Activated CD4-positive, alpha-beta T cell treated with anti-CD3 and anti-CD28 coated beads, Interleukin-2, amount 10 ng/mL, durations not matched to agents 24 days and 14 days (primary cell): ENCODE data around the gene SPCS2. TPM values are rescaled to one million over a fixed set of nuclear protein-coding genes. Genes with fewer than 3 reads are reported as not detected.

Experiments used
- DNase-seq: peaks from one replicate; pipeline ENCODE4 v3.0.0; 2022
- H3K27ac Mint-ChIP-seq: one replicate; pipeline ENCODE4 v1.8.0; 2022; ENCODE audit warnings: mild to moderate bottlenecking, mixed read lengths
- H3K27me3 Mint-ChIP-seq: one replicate; pipeline ENCODE4 v1.8.0; 2022; ENCODE audit warnings: mixed read lengths
- H3K36me3 Mint-ChIP-seq: one replicate; pipeline ENCODE4 v1.8.0; 2022; ENCODE audit warnings: low read depth, mild to moderate bottlenecking, mixed read lengths
- H3K4me1 Mint-ChIP-seq: one replicate; pipeline ENCODE4 v1.8.0; 2021; ENCODE audit warnings: mixed read lengths
- H3K4me3 Mint-ChIP-seq: one replicate; pipeline ENCODE4 v1.8.0; 2022; ENCODE audit warnings: mild to moderate bottlenecking, moderate library complexity, mixed read lengths
- H3K9me3 Mint-ChIP-seq: one replicate; pipeline ENCODE4 v1.8.0; 2021; ENCODE audit warnings: mixed read lengths
- intact Hi-C: fragments of 100-400 bp; cut with micrococcal nuclease; formaldehyde crosslinking; loops from one replicate; pipeline ENCODE4 v1.15.1; 2023
- total RNA-seq: library from RNA; stranded (reverse); gene quantifications from 2 replicates; pipeline ENCODE4 v1.2.3, GENCODE V29; 2022

The SPCS2 gene
- total RNA-seq, 1 donor from 2014 or later: 154 TPM

DNA sequence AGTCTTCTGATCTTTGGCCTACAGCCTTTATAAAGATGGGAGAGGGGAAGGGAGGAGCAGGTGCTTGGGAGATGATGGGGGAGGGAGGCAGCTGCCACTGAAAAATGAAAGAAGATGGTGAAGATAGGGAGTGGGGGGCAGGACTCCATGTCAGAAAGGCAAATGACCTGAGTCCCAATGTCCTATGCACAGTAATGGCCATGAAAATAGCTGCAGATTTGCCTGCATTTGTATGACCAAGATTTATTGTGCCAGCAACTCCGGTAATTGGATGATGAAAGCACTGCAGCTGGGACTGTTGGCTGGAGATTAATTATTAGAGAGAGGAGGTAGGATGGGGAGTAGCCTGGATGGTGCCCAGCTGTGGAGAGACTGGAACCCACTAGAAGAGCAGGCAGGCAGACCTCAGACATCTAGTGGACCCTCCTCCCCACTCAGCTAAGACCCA is 75.7 kb downstream of the SPCS2 start:
- H3K9me3 Mint-ChIP-seq: no peaks in the 10 kb centered on the region
- no peak for DNase-seq
- H3K36me3 Mint-ChIP-seq: no peaks in the 10 kb centered on the region
- no peak overlapping the region for H3K27ac Mint-ChIP-seq
- peaks cover 2% of the 10 kb centered on the region for H3K4me1 Mint-ChIP-seq
- intact Hi-C loops: loop anchor here (5.0 kb wide), 1 partner anchor 118 kb away; no protein-coding TSS in a partner anchor
- H3K27me3 Mint-ChIP-seq: no peaks in the 10 kb centered on the region
- H3K4me3 Mint-ChIP-seq: no peak overlapping the region

DNA sequence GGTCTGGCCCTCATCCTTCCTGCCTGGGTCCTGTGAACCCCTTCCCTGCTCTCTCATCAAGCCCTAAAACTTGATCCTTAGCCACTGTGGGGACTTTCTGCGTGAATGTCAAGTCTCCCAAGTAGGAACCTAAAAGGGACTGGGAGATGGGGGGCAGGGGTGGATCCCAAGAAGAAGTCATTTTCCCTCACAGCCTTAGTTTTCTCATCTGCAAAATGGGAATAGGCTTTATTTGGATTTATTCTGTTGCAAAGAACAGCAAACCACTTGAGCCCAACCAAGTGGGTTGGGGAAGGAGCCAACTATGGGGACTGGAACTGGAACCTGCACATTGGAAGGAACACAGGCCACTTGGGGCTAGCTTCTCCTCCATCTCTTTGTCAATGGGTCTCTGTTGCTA is 76.5 kb downstream of the SPCS2 start:
- DNase-seq: no peak
- no peaks in the 10 kb centered on the region for H3K9me3 Mint-ChIP-seq
- H3K27ac Mint-ChIP-seq: no peak overlapping the region
- H3K4me3 Mint-ChIP-seq: no peak overlapping the region
- H3K4me1 Mint-ChIP-seq: no peaks in the 10 kb centered on the region
- H3K27me3 Mint-ChIP-seq: no peaks in the 10 kb centered on the region
- no peaks in the 10 kb centered on the region for H3K36me3 Mint-ChIP-seq
- intact Hi-C loops: no loop called here

DNA sequence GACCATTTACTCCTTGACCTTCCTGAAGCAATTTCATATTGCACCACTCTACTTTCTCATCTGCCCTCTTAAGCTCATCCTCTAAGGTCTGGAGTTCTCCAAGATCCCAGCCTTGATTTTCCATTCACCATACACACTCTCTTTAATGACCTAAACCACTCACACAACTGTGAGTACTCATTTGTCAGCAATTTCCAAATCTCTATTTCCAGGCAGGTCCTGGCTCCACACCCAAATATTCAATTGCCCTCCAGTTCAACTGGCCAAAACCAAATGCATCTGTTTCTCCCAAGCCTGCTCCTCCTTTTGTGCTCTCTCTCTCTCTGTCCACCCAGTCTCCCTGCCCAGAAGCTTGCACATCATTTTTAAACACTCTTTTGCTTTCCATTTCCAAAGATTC is 79.3 kb downstream of the SPCS2 start:
- Mint-ChIP-seq H3K4me3 (no peak overlapping the region), H3K27me3 (no peaks in the 10 kb centered on the region), H3K4me1 (no peaks in the 10 kb centered on the region), H3K9me3 (no peaks in the 10 kb centered on the region), H3K36me3 (no peaks in the 10 kb centered on the region), H3K27ac (no peak overlapping the region)
- no peak for DNase-seq
- intact Hi-C loops: no loop called here

Other genes with a start within 250 kb of the SPCS2 start
- not detected in 2 replicates for gene CHRDL2, start 217.8 kb upstream of the SPCS2 start, total RNA-seq
- gene RNF169, start 200.4 kb upstream of the SPCS2 start, total RNA-seq: 15.2 TPM in 2 replicates
- 11.0 and 11.4 TPM in 2 replicates for gene XRRA1, start 175 bp upstream of the SPCS2 start, total RNA-seq
- 15.1 and 16.3 TPM in 2 replicates for gene NEU3, start 39.7 kb downstream of the SPCS2 start, total RNA-seq
- not detected in 2 replicates for gene OR2AT4, start 147.6 kb downstream of the SPCS2 start, total RNA-seq
- gene SLCO2B1, start 201.8 kb downstream of the SPCS2 start, total RNA-seq: not detected in 2 replicates